Measurements from ENCODE around the gene CACNA2D4.

The CACNA2D4 gene

DNA sequence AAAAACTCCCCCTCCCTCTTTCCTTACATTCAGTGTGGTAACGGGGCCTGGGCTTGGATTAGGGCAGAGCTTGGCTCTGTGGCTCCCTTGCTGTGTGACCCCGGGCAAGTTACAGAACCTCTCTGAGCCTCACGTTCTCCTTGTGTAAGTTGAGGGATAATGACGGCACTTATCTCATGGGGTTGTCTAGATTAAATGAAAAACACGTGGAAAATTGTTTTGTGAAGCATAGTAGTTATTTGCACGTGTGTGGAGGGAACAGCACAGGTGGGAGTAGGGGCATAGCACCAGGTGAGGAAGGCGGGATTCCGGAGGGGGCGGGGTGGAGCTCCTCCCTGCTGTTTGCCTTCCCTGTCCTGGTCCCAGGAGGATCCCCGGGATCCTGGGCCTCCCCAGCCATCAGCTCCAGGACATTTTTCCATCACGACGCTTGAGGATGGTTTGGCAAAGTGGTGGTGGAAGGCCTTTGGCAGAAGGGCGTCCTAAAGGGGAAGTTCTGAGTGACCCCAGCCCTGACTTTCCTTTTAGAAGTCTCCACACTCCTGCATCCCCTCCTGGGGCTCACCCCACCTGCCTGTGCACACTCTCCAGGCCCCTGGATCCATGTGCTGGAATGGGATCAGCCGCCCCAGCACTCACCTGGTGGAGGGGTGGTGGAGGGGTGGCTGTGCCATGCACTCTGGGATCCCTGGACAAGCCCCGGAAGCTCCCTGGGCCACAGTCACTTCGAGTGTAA, 75.4 kb downstream of the CACNA2D4 start:
- no peak for DNase-seq

GRCh38 chr12:1842183-1842904, 76.1 kb downstream of the CACNA2D4 start:
- no peak for DNase-seq

GRCh38 chr12:1841586-1842182, 76.8 kb downstream of the CACNA2D4 start:
- DNase-seq, result no peak

- DNase-seq, result no peak
Observed at GRCh38 chr12:1840981-1841425, 77.4 kb downstream of the CACNA2D4 start.

GRCh38 chr12:1839956-1840951, 78.2 kb downstream of the CACNA2D4 start:
- DNase-seq, result no peak

DNA sequence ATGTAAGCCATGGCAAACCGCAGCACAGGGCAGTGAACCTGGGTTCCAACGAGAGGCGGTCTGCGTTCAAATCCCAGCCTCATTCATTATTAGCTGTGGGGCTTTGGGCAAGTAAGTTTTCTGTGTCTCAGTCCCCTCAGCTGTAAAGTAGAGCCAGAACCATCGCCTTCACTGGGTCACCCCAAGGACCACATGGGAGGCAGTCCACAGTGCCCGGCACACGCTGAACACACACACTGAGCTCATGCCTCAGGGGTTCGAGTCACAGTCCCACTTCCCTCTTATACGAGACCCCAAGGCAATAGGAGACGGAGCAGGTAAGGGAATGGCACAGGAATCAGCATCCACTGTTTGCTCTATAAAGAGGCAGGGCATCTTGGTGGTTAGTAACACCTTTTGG, 79.0 kb downstream of the CACNA2D4 start:
- DNase-seq, result no peak

DNA sequence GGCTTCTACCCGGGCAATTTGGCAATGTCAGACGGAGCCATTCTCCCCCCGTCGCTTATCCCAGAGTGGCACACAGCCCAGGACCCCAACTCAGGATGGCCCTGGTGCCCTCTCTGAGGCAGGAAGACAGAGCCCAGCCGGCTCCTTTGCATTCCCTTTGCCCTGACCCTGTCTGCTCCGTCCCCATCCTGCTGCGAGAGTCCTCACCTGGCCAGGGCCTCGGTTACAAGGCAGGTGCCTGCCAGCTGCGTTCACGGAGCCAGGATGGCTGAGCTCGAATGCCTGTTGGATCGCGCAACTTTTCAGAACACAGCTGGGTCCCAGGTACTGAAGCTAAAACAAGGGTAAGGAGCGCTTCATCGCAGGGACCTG, 79.5 kb downstream of the CACNA2D4 start:
- DNase-seq, result no peak

GRCh38 chr12:1838205-1838993, 80.1 kb downstream of the CACNA2D4 start:
- DNase-seq, result no peak

DNA sequence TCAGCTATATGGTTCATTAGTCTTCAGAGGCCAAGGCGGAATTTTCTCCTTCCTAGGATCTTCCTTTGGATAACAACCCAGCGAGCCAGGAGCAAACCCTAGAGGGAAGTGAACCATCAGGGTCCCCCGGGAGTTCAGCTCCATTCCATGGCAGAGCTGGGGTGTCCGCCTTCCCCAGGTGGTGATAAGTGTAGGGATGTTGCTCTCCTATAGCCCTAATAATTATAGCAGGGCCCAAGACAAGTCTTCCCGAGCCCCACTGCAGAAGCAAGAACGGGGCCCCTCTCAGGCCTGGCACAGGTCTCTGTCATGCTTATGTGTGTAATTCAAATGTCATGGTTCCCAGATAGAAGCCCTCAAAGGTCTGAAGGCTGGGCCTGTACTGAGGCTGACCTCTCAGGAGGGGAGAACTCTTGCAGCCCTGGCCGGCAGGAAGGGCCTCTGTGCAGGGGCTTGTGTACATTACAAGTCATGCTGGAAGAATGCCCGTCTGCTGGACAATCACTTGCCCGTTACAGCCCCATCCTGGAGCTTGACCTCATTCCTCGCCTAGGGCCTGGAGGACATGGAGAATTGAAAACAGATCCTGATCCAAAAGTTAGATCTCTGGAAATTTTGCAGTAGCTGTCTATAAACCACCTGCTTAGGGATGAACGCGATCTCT, 80.8 kb downstream of the CACNA2D4 start:
- DNase-seq, result no peak

- no peak for DNase-seq
Observed at GRCh38 chr12:1836854-1837421, 81.5 kb downstream of the CACNA2D4 start.

DNA sequence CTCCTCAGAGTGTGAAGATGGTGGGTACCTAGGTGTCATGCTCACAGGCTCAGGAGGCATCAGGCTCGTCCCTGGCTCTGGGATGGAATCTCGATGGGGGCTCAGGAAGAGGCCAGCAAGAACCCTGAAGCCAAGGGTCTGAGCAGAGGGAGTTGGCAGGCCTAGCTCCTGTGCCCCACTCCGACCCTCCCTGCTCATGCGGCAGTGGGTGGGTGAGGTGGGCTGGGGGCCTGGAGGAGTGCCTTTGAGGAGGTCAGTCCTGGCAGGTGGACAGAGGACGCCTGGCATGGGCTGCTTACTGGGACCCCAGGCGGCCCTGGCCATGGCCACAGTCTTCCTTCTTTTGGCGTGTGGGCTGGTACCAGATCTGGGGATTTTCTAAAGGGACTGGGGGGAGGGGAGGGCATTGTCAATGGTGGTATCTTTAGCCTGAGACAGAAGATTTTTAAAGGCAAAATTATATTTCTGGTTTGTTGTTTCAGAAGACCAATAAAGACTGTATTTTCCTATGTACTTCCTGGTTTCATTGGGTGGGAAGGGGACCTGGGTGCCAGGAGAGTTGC, 82.1 kb downstream of the CACNA2D4 start:
- no peak for DNase-seq

DNA sequence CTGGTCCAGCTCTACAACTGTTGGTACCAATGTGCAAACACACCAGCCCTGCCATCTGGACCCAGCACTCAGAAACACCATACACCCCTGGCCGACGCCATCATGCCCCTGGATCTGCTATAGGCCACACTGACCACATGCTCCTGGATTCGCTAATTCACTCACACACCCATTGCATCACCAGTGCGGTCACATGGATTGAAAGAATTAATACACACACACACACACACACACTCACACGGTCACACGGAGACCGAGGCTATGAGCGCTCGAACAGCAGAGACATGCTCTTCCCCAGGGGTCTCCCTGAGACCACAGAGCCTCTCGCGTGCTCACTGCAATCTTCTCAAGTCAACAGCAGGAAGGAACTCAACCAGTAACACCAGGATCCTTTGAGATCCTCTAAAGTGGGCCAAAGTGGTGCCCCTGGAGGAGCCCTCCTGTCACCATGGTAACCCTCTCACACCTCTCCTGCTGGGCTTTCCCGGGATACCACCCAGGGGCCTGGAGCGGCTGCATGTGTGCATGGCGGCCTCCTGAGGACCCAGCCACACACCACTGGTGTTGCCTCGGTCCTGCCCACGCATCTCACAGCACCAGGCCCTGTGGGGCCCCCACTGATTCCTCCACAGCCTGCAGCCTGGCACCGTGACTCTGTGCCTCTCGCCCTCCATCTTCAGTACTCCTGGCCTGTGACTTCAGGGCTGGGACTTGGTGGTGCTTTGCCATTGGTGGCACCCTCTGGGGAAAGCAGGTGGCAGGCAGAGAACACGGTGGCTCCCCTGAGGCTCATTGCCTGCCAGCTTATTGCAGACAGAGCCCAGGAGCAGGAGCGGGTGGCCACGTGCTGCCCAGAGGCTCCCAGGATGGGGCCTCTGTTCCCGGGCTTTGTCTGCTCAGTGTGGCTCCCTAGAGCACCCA, 83.0 kb downstream of the CACNA2D4 start:
- DNase-seq, result no peak

GRCh38 chr12:1834186-1834925, 84.1 kb downstream of the CACNA2D4 start:
- DNase-seq, result no peak

DNA sequence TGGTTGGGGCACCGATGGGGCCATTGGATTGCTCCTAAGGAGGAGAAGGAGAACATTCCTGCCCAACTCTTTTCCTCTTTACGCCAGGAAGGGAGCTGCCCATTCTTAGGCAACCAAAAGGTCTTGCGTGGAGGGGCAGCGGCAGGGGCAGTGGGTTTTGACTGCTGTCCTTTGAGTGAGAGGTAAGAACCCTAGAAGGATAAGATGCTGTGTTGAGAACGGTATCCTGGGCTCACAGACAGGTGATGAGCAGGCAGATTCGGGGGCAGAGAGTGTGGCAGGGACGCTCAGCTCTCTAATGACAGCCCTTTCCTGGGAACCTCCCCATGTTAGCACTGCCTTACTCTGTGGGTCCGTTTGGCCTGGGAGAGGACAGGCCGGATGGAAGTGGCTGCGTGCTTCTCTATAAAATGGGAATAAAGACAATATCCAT, 84.8 kb downstream of the CACNA2D4 start:
- no peak for DNase-seq

- no peak for DNase-seq
Observed at GRCh38 chr12:1832801-1833595, 85.5 kb downstream of the CACNA2D4 start.

GRCh38 chr12:1830981-1831963, 87.2 kb downstream of the CACNA2D4 start:
- DNase-seq, result no peak
